Caco-2 (cell line): ENCODE results near the gene CASP7. TPM values are rescaled to one million over a fixed set of nuclear protein-coding genes. Genes with fewer than 3 reads are reported as not detected.

Source experiments
- BruUV-seq: library from RNA; stranded (reverse); fragments of 400-500 nt; replicated peaks from 2 replicates; lab custom pipeline; 2021; lab: Mats Ljungman, UMichigan
- CTCF ChIA-PET: fragments of 300-600 bp; sonication (Branson Sonifier 250); formaldehyde crosslinking; loops from one replicate; lab custom pipeline; 2022; ENCODE audit warnings: antibody characterized with exemption; lab: Charles Lee
- POLR2A ChIA-PET: fragments of 300-600 bp; sonication (Branson Sonifier 250); formaldehyde crosslinking; loops from one replicate; lab custom pipeline; 2022; ENCODE audit warnings: antibody characterized with exemption; lab: Charles Lee
- DNase-seq, 2 experiments: peaks; one replicate each; pipeline versions ENCODE4 v3.0.0 to v3.0.0-alpha.2; 2020 to 2022
- H3K27me3 ChIP-seq: replicated peaks from 2 replicates; pipeline ENCODE4 v1.6.0; 2011; ENCODE audit warnings: low read length; ENCODE audit not compliant: control insufficient read depth, insufficient read depth
- H3K36me3 ChIP-seq: 2 replicates; pipeline ENCODE4 v1.5.1; 2011; ENCODE audit warnings: low read length; ENCODE audit not compliant: control insufficient read depth, insufficient read depth
- H3K4me1 ChIP-seq: fragments of 250-450 bp; sonication (Bioruptor Pico); 2 replicates; pipeline ENCODE4 v1.5.1; 2020; ENCODE audit warnings: mild to moderate bottlenecking
- H3K4me3 ChIP-seq: 2 replicates; pipeline ENCODE4 v1.5.1; 2011; ENCODE audit warnings: low read depth, mild to moderate bottlenecking, control low read depth, low read length
- H3K9me3 ChIP-seq: fragments of 250-450 bp; sonication (Bioruptor Pico); 2 replicates; pipeline ENCODE4 v1.5.1; 2020; ENCODE audit warnings: mild to moderate bottlenecking, moderate library complexity
- H3K27ac Mint-ChIP-seq: one replicate; pipeline ENCODE4 v1.8.0; 2022; ENCODE audit warnings: mixed read lengths; ENCODE audit not compliant: unreplicated experiment
- H3K27me3 Mint-ChIP-seq: one replicate; pipeline ENCODE4 v1.8.0; 2022; ENCODE audit warnings: mixed read lengths; ENCODE audit not compliant: insufficient read depth, unreplicated experiment
- H3K36me3 Mint-ChIP-seq: one replicate; pipeline ENCODE4 v1.8.0; 2022; ENCODE audit warnings: mild to moderate bottlenecking, mixed read lengths; ENCODE audit not compliant: insufficient read depth, unreplicated experiment
- H3K4me1 Mint-ChIP-seq: one replicate; pipeline ENCODE4 v1.8.0; 2022; ENCODE audit warnings: low read depth, mixed read lengths; ENCODE audit not compliant: unreplicated experiment
- H3K4me3 Mint-ChIP-seq: one replicate; pipeline ENCODE4 v1.8.0; 2022; ENCODE audit warnings: mild to moderate bottlenecking, moderate library complexity, mixed read lengths; ENCODE audit not compliant: unreplicated experiment
- H3K9me3 Mint-ChIP-seq: one replicate; pipeline ENCODE4 v1.8.0; 2022; ENCODE audit warnings: mixed read lengths; ENCODE audit not compliant: unreplicated experiment
- CTCF ChIP-seq, 2 experiments: fragments of 200-600 bp in 1 of 2; IDR thresholded peaks; 1 replicate in 1 of 2; 2 replicates in 1 of 2; pipeline versions ENCODE4 v1.5.1 to v1.8.0; 2011 to 2022; ENCODE audit warnings: antibody characterized with exemption in 1 of 2, control low read depth in 1 of 2, inconsistent platforms in 1 of 2, low read depth in 1 of 2, low read length in 1 of 2, mild to moderate bottlenecking in 1 of 2, moderate library complexity in 1 of 2; ENCODE audit not compliant: insufficient read depth in 1 of 2, severe bottlenecking in 1 of 2, unreplicated experiment in 1 of 2
- intact Hi-C: fragments of 100-400 bp; cut with micrococcal nuclease; formaldehyde crosslinking; loops from one replicate; pipeline ENCODE4 v1.10.0; 2022; ENCODE audit not compliant: unreplicated experiment
- total RNA-seq: library from RNA; stranded (reverse); gene quantifications from 2 replicates; pipeline ENCODE4 v1.2.3, GENCODE V29; 2022

Gene CASP7
- total RNA-seq, 1 experiment from 2014 or later = 23.9 TPM

- POLR2A ChIA-PET = no interaction called here
- H3K27me3 Mint-ChIP-seq = no peaks in the 10 kb centered on the region
- no peaks in the 10 kb centered on the region for H3K9me3 ChIP-seq
- no peak overlapping the region for H3K4me3 Mint-ChIP-seq
- no TSS peak for BruUV-seq
- no peaks in the 10 kb centered on the region for H3K36me3 ChIP-seq
- H3K9me3 Mint-ChIP-seq = no peaks in the 10 kb centered on the region
- H3K4me3 ChIP-seq = no peak overlapping the region
- DNase-seq = no peak
- no peaks in the 10 kb centered on the region for H3K4me1 Mint-ChIP-seq
- H3K36me3 Mint-ChIP-seq = peaks cover 6% of the 10 kb centered on the region
- CTCF ChIA-PET = no interaction called here
- H3K4me1 ChIP-seq = no peaks in the 10 kb centered on the region
- no peaks in the 10 kb centered on the region for H3K27me3 ChIP-seq
- no peak overlapping the region for H3K27ac Mint-ChIP-seq
- intact Hi-C loops = no loop called here
- TF ChIP-seq CTCF (IDR thresholded peaks at IDR 0.05; ENCODE audit: insufficient read depth in 1 of 2, low read depth in 1 of 2, low read length in 1 of 2, severe bottlenecking in 1 of 2, unreplicated experiment in 1 of 2) = no peak
Observed at GRCh38 chr10:113712755-113713639, 33.3 kb downstream of the CASP7 start.

GRCh38 chr10:113713640-113713982, 33.9 kb downstream of the CASP7 start:
- ChIA-PET POLR2A (no interaction called here), CTCF (no interaction called here)
- Histone ChIP-seq H3K9me3 (no peaks in the 10 kb centered on the region), H3K4me3 (no peak overlapping the region), H3K27me3 (no peaks in the 10 kb centered on the region), H3K4me1 (no peaks in the 10 kb centered on the region), H3K36me3 (no peaks in the 10 kb centered on the region)
- DNase-seq = no peak
- Mint-ChIP-seq H3K27me3 (no peaks in the 10 kb centered on the region), H3K36me3 (peaks cover 6% of the 10 kb centered on the region), H3K27ac (no peak overlapping the region), H3K4me1 (no peaks in the 10 kb centered on the region), H3K4me3 (no peak overlapping the region), H3K9me3 (no peaks in the 10 kb centered on the region)
- intact Hi-C loops = no loop called here
- TF ChIP-seq CTCF (IDR thresholded peaks at IDR 0.05; ENCODE audit: insufficient read depth in 1 of 2, low read depth in 1 of 2, low read length in 1 of 2, severe bottlenecking in 1 of 2, unreplicated experiment in 1 of 2) = no peak
- BruUV-seq = no TSS peak

GRCh38 chr10:113716109-113716910, 36.6 kb downstream of the CASP7 start:
- no peak for DNase-seq
- Histone ChIP-seq H3K9me3 (no peaks in the 10 kb centered on the region), H3K4me3 (no peak overlapping the region), H3K36me3 (no peaks in the 10 kb centered on the region), H3K4me1 (no peaks in the 10 kb centered on the region), H3K27me3 (no peaks in the 10 kb centered on the region)
- H3K9me3 Mint-ChIP-seq = no peaks in the 10 kb centered on the region
- ChIA-PET CTCF (no interaction called here), POLR2A (no interaction called here)
- no peaks in the 10 kb centered on the region for H3K4me1 Mint-ChIP-seq
- no TSS peak for BruUV-seq
- no peaks in the 10 kb centered on the region for H3K27me3 Mint-ChIP-seq
- H3K36me3 Mint-ChIP-seq = peaks cover 12% of the 10 kb centered on the region
- no peak overlapping the region for H3K27ac Mint-ChIP-seq
- TF ChIP-seq CTCF (IDR thresholded peaks at IDR 0.05; ENCODE audit: insufficient read depth in 1 of 2, low read depth in 1 of 2, low read length in 1 of 2, severe bottlenecking in 1 of 2, unreplicated experiment in 1 of 2) = no peak
- intact Hi-C loops = no loop called here
- no peak overlapping the region for H3K4me3 Mint-ChIP-seq
